Endothelial cell of umbilical vein (primary cell): ENCODE results near the gene SYNPO2. TPM values are rescaled to one million over a fixed set of nuclear protein-coding genes. Genes with fewer than 3 reads are reported as not detected.
"Not testable (repeated sequence)": the region's sequence is repeated elsewhere in the genome, so short reads cannot be mapped to it uniquely, and the experiment has no call there.

Experiments
- BruUV-seq: library from RNA; stranded (reverse); fragments of 400-500 nt; replicated peaks from 2 replicates; lab custom pipeline; 2021; lab: Mats Ljungman, UMichigan
- CTCF ChIA-PET: fragments of 300-600, 350-600 bp; sonication (Branson Sonifier 250); formaldehyde crosslinking; loops from one replicate; lab custom pipeline; 2021; ENCODE audit warnings: antibody characterized with exemption, inconsistent platforms; lab: Charles Lee
- POLR2A ChIA-PET: fragments of 300-600, 350-600 bp; sonication (Branson Sonifier 250); formaldehyde crosslinking; loops from one replicate; lab custom pipeline; 2021; ENCODE audit warnings: antibody characterized with exemption, inconsistent platforms; lab: Charles Lee
- DNase-seq: peaks from one replicate; pipeline ENCODE4 v3.0.0-alpha.2; 2011; ENCODE audit warnings: low read depth, low spot score
- FAIRE-seq: peaks from 2 replicates; lab custom pipeline; 2011; peaks lifted over from hg19 to GRCh38; lab: Jason Lieb, UNC
- H2AFZ ChIP-seq: 2 replicates; pipeline ENCODE4 v1.6.0; 2012; ENCODE audit warnings: low read depth, low read length, control low read depth, inconsistent platforms
- H3K27ac ChIP-seq: 2 replicates; pipeline ENCODE4 v1.5.1; 2011; ENCODE audit warnings: low read depth, mild to moderate bottlenecking, control low read depth, low read length, moderate library complexity; ENCODE audit not compliant: insufficient read depth
- H3K27me3 ChIP-seq, 2 experiments: 2 replicates each; pipeline versions ENCODE4 v1.6.0 to v1.6.1; 2011; ENCODE audit warnings: low read length in 2 of 2, mixed read lengths in 1 of 2; ENCODE audit not compliant: control insufficient read depth in 2 of 2, insufficient read depth in 2 of 2
- H3K36me3 ChIP-seq, 2 experiments: 2 replicates in 1 of 2; 3 replicates in 1 of 2; pipeline ENCODE4 v1.5.1; 2011; ENCODE audit warnings: low read length in 2 of 2, mild to moderate bottlenecking in 1 of 2, moderate library complexity in 1 of 2; ENCODE audit not compliant: control insufficient read depth in 2 of 2, insufficient read depth in 2 of 2; ENCODE audit errors: extremely low read depth in 1 of 2
- H3K4me1 ChIP-seq: 3 replicates; pipeline ENCODE4 v1.5.1; 2011; ENCODE audit warnings: mild to moderate bottlenecking, low read length; ENCODE audit not compliant: control insufficient read depth, insufficient read depth; ENCODE audit errors: extremely low read depth
- H3K4me2 ChIP-seq: 2 replicates; pipeline ENCODE4 v1.6.1; 2011; ENCODE audit warnings: low read length, control low read depth, mixed read lengths; ENCODE audit not compliant: insufficient read depth
- H3K4me3 ChIP-seq, 3 experiments: fragments of 200-600 bp in 1 of 3; sonication (generic), shearing (Covaris generic) in 1 of 3; replicated peaks in 1 of 3; 2 replicates each; pipeline ENCODE4 v1.5.1; 2011 to 2016; ENCODE audit warnings: control low read depth in 3 of 3, low read length in 3 of 3, mild to moderate bottlenecking in 2 of 3, inconsistent platforms in 1 of 3, low read depth in 1 of 3, moderate library complexity in 1 of 3; ENCODE audit not compliant: insufficient read depth in 1 of 3
- H3K79me2 ChIP-seq: 2 replicates; pipeline ENCODE4 v1.6.0; 2012; ENCODE audit warnings: low read length, inconsistent platforms; ENCODE audit not compliant: control insufficient read depth, insufficient read depth
- H3K9ac ChIP-seq: replicated peaks from 2 replicates; pipeline ENCODE3; 2011; ENCODE audit warnings: low read length, control low read depth; ENCODE audit not compliant: insufficient read depth; ENCODE audit errors: extremely low read depth
- H3K9me1 ChIP-seq: replicated peaks from 3 replicates; pipeline ENCODE4 v1.6.0; 2011; ENCODE audit warnings: mild to moderate bottlenecking, low read length; ENCODE audit not compliant: control insufficient read depth, insufficient read depth; ENCODE audit errors: extremely low read depth
- H3K9me3 ChIP-seq: replicated peaks from 2 replicates; pipeline ENCODE4 v1.5.1; 2012; ENCODE audit warnings: low read length, inconsistent platforms; ENCODE audit not compliant: control insufficient read depth, insufficient read depth
- H4K20me1 ChIP-seq: replicated peaks from 2 replicates; pipeline ENCODE3; 2011; ENCODE audit warnings: mild to moderate bottlenecking, low read length; ENCODE audit not compliant: control insufficient read depth, insufficient read depth; ENCODE audit errors: extremely low read depth
- CTCF ChIP-seq, 2 donors: IDR thresholded peaks; 1 replicate in 1 of 2; 2 replicates in 1 of 2; pipeline ENCODE4 v1.5.1; 2011; ENCODE audit warnings: low read length in 2 of 2, mild to moderate bottlenecking in 2 of 2, moderate library complexity in 2 of 2, control low read depth in 1 of 2, inconsistent platforms in 1 of 2, low read depth in 1 of 2; ENCODE audit not compliant: insufficient read depth in 1 of 2; ENCODE audit errors: extremely low read depth in 1 of 2
- EZH2 ChIP-seq: IDR thresholded peaks from 2 replicates; pipeline ENCODE4 v1.6.1; 2012; ENCODE audit warnings: borderline replicate concordance, low read depth, mild to moderate bottlenecking, moderate library complexity, low read length, inconsistent platforms; ENCODE audit not compliant: severe bottlenecking
- FOS ChIP-seq: IDR thresholded peaks from 2 replicates; pipeline ENCODE4 v1.6.1; 2011; ENCODE audit warnings: mild to moderate bottlenecking, low read length, moderate library complexity, borderline replicate concordance; ENCODE audit not compliant: insufficient read depth
- GATA2 ChIP-seq: IDR thresholded peaks from 2 replicates; pipeline ENCODE4 v1.7.0; 2011; ENCODE audit warnings: low read depth, mild to moderate bottlenecking, moderate library complexity, mixed read lengths, low read length; ENCODE audit not compliant: insufficient read length, insufficient read depth
- JUN ChIP-seq: IDR thresholded peaks from 2 replicates; pipeline ENCODE4 v1.6.1; 2011; ENCODE audit warnings: borderline replicate concordance, low read depth; ENCODE audit not compliant: insufficient read length, insufficient read depth
- MAX ChIP-seq: IDR thresholded peaks from 2 replicates; pipeline ENCODE4 v1.6.1; 2011; ENCODE audit not compliant: insufficient read depth, insufficient read length
- MYC ChIP-seq: IDR thresholded peaks from one replicate; pipeline ENCODE4 v1.6.1; 2011; ENCODE audit warnings: mild to moderate bottlenecking, low read depth, low read length
- POLR2A ChIP-seq: IDR thresholded peaks from 2 replicates; pipeline ENCODE4 v1.6.1; 2012; ENCODE audit warnings: low read depth, mild to moderate bottlenecking, control low read depth, low read length
- POLR2AphosphoS5 ChIP-seq: IDR thresholded peaks from 2 replicates; pipeline ENCODE4 v1.6.1; 2012; ENCODE audit warnings: low read depth, mild to moderate bottlenecking, control low read depth, low read length, moderate library complexity; ENCODE audit not compliant: insufficient read depth
- dilution Hi-C: fragments of 300-500 bp; cut with MboI; formaldehyde crosslinking; loops from one replicate; pipeline ENCODE4 v1.15.0; 2019; ENCODE audit warnings: low sequenced_read_pairs; ENCODE audit not compliant: extremely low pct_ligation_motif_present
- intact Hi-C: fragments of 100-400 bp; cut with micrococcal nuclease; formaldehyde crosslinking; loops from one replicate; pipeline ENCODE4 v1.10.0; 2022
- polyA plus RNA-seq, 4 experiments: library from polyadenylated mRNA; depleted of rRNA in 3 of 4; stranded (reverse) in 3 of 4; unstranded in 1 of 4; fragments of >200 nt; gene quantifications; 2 replicates each; pipeline versions ENCODE4 v1.2.1 to v1.2.3, GENCODE V29; 2011 to 2012; ENCODE audit warnings: missing spikeins in 1 of 4
- total RNA-seq: library from RNA; stranded (reverse); gene quantifications from 2 replicates; pipeline ENCODE4 v1.2.3, GENCODE V29; 2021

The SYNPO2 gene
- total and polyA plus RNA-seq, 2 donors (not counting 3 experiments of a cell fraction or from before 2014, with no cell fraction given): 0.06 to 0.13 TPM

DNA sequence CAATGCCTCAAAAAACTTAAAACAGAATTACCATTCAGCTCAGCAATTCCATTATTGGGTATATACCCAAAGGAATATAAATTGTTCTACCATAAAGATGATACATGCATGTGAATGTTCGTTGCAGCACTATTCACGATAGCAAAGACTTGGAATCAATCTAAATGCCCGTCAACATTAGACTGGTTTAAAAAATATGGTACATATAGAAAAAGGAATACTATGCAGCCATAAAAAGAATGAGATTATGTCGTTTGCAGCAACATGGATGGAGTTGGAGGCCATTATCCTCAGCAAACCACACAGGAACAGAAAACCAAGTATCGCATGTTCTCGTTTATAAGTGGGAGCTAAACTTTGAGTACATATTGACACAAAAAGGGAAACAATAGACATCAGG is 10.9 kb upstream of the SYNPO2 start:
- Histone ChIP-seq H3K36me3 (no peaks in the 10 kb centered on the region), H3K27ac (no peak overlapping the region), H3K9me1 (no peaks in the 10 kb centered on the region), H2AFZ (no peak overlapping the region), H4K20me1 (no peaks in the 10 kb centered on the region), H3K27me3 (peaks cover 2 to 4% of the 10 kb centered on the region in 2 experiments), H3K9me3 (no peaks in the 10 kb centered on the region), H3K4me1 (no peaks in the 10 kb centered on the region), H3K4me3 (no peak overlapping the region), H3K4me2 (no peak overlapping the region), H3K79me2 (no peaks in the 10 kb centered on the region), H3K9ac (no peak overlapping the region)
- DNase-seq (no peak), FAIRE-seq (no peak)
- no TSS peak for BruUV-seq
- intact Hi-C loops (no loop called here), dilution Hi-C loops (no loop called here)
- TF ChIP-seq CTCF (IDR thresholded peaks at IDR 0.05; ENCODE audit: extremely low read depth in 1 of 2, insufficient read depth in 1 of 2, low read depth in 1 of 2, low read length in 2 of 2) (no peak), POLR2A (no peak), MYC (no peak), JUN (no peak), MAX (no peak), EZH2 (no peak), FOS (no peak), POLR2AphosphoS5 (no peak), GATA2 (no peak)
- ChIA-PET POLR2A (no interaction called here), CTCF (interaction anchor here (0.7 kb wide), 1 partner anchor 13 kb away, joined by 3 read pairs; no protein-coding TSS in a partner anchor)

GRCh38 chr4:118878507-118878906 is 10.1 kb upstream of the SYNPO2 start:
- H3K4me1 ChIP-seq, H3K27ac ChIP-seq, H3K9ac ChIP-seq, H3K27me3 ChIP-seq, POLR2A ChIA-PET, H3K4me3 ChIP-seq, FAIRE-seq, H4K20me1 ChIP-seq, CTCF ChIA-PET, H3K36me3 ChIP-seq, intact Hi-C loops, H2AFZ ChIP-seq, H3K4me2 ChIP-seq, dilution Hi-C loops, DNase-seq, BruUV-seq, H3K9me3 ChIP-seq, H3K9me1 ChIP-seq, H3K79me2 ChIP-seq: not testable (repeated sequence)
